GM21367 (cell line): ENCODE measurements around the gene ADAMTS2.

Experiments
- ATAC-seq: cut with Tn5 transposase; IDR thresholded peaks from one replicate; pipeline ENCODE4 v1.9.1; 2021; ENCODE audit not compliant: unreplicated experiment

Gene ADAMTS2

DNA sequence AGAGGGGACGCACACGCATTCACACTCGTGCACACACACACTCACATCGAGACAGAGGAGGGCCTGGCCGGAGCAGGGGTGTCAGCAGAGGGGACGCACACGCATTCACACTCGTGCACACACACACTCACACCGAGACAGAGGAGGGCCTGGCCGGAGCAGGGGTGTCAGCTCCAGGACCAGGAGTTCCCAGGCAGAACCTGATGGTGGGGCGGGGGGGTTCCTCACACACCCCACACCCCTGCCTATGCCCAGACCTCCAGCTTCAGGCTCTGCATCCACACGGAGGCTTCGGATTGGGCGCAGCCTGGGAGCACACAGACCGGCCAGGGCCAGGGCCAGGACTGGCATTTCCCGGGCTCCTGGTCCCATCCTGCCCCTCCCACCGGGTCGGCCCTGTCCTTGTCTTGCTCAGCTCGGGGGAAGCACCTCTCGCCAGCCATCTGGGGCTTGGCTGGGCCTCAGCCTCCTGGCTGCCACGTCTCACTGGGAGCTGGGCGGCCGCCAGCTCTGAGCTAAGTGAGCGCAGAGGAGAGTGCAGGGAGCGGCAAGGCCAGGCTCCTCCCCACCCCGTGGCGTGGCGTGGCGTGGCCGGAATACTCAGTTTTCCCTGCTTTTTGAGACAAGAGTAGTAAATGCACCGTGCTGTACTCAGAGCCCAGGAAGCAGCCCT is 31.3 kb downstream of the ADAMTS2 start:
- no peak for ATAC-seq

DNA sequence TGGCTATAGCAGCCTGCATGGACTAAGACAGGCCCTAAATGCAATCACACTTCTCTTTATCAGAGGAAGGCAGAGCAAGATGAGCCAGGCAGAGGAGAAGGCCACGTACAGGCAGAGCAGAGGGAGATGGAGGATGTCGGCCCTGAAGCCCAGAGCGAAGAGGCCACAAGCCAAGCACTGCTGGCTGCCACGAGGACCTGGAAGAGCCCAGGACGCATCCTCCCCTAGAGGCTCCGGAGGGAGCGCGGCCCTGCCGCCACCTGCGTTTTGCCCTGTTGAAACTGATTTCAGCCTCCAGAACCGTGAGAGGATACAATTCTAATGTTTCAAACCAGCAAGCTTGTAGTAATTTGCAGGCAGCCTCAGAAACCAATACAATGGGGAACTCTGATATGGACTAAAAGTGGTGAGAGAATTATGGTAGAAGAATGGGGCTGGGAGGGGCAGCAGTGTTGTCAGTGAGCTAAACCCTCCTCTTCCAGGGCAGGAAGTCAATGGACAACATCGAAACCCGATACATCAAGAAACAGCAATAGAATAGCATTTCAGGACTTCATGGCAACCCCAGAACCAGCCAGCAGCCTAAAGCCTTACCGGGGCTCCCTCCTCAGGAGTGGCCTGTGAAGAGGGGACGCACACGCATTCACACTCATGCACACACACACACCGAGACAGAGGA is 32.6 kb downstream of the ADAMTS2 start:
- ATAC-seq, result no peak

DNA sequence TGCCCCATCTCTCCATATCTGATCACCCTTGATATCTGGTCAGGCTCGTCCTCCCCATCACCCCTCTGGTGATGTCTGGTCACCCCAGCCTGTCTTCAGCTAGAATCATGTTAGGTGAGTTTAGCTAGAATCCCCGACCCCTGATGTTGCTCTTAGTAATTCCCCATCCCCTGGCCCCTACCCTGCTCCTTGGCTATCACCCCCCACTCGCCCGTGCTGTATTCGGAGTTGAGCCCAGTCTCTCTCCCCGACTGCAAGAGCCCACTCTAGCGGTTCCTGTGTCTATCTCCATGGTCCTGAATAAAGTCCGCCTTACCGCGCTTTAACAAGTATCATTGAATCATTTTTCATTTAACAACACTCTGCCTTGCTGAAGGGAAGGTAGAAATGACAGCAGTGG is 33.7 kb downstream of the ADAMTS2 start:
- no peak for ATAC-seq

DNA sequence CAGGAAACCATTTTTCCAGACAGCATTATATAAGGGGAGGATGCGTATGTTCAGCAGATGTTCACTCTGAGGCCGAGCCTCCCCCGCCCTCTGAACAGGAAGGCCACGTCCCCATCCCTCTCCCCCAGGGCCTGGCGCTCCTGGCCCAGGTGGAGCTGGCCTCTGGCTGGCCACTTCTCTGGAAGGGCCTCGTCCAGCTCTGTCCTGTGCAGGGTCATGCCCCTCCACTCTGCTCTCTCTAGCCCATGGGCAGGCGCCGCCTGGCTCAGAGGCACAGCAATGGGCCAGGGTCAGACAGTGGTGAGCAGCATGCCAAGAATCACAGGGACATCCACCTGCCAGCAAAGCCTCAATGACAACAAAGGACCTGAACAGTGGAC is 34.2 kb downstream of the ADAMTS2 start:
- no peak for ATAC-seq

DNA sequence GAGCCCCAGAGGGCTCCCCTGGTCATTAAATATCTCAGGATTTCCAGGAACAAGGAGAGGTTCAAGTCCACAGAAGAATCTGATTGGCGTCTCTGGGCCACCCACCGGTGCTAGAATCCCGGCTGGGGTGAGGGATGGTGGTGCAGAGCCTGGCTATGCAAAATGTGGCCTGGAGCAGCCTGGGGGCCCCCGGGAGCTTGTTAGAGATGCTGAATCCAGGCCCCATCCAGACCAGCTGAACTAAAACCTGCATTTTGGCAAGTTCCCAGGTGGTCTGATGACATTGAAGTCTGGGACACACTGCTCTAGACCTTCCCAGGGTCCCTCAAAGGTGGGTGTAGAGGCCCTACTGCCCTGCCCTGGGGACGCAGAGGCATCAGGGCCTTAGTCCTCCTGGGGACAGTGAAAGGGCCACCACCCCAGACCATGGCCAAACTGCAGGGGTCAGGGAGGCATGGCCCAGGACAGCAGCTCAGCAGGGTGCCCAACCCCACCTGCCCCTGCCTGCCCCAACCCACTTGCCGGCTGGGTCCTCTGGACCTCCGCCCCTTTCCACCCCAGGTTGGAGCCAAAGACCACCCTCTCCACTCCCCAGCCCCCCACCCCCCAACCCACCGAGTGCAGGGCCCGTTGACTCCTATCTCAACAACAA is 34.7 kb downstream of the ADAMTS2 start:
- no peak for ATAC-seq

DNA sequence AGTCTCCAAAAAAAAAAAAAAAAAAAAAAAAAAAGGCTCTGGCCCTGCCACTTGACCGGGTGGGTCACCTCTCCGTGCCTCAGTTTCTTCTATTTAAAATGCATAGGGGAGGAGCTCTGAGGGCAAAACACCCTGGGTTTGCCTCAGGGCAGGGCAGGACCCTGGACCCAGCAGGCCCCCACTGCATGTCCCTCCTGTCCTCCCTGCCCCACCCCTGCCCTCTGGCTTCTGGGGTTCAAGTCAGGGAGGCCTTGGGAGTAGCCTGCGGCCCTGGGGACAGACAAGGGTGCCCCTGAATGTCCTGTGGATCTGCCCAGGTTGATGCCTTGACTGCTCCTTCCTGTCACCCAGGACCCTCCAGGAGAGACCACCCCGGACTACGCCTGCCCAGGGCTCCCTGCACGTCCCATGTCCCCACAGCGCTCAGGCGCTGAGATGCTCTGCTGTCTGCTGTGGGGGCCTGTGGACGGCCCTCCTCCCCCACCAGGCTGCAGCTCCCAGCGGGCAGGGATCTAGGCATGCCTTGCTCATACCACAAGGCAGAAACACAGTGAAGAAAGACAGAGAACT is 35.4 kb downstream of the ADAMTS2 start:
- no peak for ATAC-seq

DNA sequence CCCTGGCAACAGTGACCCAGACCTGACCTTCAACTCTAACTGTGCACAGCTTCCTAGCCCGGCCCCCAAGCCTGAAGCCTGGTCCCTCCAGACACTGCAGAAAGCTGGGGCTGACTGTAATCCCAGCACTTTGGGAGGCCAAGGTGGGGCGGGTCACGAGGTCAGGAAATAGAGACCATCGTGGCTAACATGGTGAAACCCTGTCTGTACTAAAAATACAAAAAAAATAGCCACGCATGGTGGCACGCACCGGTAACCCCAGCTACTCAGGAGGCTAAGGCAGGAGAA is 35.9 kb downstream of the ADAMTS2 start:
- no peak for ATAC-seq

DNA sequence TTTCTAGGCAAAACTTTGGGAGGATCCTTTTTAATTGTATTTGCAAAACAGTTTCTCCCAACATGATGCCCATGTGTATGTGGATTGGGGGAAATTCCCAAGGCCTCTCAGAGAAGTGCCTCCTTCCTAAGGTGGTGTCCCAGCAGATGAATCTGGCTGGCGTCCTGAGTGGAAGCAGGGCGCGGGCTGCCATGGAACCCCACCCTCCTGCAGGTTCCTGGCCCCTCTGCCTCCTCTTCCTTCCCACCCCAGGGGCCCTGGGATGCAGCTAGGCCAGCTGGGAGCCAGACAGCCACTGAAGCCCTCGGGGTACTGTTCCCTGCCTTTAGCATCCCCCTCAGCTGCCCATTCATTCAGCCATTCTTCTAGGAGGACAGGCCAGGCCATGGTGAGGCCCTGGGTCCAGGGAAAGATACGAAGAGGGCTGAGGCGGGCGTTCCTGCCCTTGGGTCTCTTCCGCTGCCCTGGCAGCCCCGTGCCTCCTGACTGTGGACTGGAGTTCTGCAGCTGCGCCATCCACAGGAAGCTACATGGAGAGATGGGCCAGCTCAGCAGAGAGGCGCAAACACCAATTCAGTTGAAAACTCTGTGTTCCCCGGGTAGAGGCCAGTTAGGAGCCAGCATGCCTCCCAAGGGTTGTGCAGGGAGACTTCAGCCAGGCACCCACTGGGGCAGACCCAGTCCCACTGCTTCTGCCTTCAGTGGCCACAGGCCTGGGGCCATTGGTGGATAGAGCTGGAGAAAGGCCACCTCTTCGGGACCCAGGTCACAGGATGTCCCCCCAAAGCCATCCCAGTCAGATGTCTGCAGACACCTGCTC is 36.5 kb downstream of the ADAMTS2 start:
- no peak for ATAC-seq

DNA sequence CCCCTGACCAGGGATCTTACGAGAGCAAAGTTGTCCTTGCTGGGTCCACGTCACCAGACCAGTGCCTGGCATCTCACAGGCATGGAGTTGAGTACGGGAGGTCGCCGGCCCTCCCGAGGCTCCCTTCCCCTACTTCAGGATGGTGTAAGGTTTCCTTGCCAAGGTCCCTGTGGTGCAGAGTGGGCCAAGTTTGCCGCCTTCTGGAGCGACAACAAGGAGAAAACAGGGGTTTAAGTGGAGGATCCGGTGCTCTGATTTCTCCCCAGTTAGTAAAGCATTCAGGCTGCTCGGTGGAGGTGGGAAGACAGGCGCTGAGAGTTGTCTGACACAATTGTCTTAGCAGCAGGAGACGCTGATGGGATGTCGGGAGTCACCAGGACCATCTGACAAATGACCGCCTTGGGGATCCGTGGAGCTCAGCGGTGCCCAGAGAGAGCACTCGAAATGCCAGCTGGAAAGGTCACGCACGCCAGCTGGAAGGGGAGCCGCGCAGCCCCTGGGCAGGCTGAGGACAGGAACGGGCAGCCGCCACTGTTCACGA is 37.3 kb downstream of the ADAMTS2 start:
- ATAC-seq, result no peak

DNA sequence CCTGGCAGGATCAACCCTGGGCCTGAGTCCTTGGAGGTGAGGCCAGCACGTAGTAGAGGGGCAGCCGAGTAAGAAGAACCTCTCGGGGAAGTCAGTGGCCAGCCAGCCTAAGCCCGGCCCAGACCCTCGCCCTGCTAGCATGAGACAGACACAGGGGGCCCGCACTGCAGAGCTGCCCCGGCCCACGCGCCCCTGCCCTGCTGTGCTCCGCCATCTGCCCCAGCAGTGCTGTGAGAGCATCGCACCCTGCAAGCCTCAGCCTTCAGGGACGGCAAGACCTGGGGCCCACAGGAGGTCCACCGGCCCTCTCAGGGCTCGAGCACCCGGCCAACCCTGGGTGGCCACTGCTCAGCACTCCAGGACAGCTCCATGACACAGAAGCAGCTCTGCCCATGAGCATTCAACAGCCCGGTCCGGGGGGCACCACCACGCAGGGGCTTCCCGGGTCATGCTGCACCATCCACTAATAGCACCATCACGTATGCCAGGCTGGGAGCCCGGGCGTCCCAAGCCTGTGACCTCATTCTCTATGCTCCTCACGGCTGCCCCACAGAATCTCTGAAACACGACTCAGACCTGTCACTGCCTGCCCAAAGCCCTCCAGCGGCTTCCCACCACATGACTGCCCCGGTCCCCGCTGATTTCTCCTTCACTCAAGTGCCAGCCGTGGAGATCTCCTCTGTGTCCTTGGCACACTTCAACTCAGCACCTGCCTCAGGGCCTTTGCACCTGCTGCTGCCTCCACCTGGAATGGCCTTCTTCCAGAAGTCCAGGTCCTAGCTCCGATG is 38.1 kb downstream of the ADAMTS2 start:
- ATAC-seq, result no peak

DNA sequence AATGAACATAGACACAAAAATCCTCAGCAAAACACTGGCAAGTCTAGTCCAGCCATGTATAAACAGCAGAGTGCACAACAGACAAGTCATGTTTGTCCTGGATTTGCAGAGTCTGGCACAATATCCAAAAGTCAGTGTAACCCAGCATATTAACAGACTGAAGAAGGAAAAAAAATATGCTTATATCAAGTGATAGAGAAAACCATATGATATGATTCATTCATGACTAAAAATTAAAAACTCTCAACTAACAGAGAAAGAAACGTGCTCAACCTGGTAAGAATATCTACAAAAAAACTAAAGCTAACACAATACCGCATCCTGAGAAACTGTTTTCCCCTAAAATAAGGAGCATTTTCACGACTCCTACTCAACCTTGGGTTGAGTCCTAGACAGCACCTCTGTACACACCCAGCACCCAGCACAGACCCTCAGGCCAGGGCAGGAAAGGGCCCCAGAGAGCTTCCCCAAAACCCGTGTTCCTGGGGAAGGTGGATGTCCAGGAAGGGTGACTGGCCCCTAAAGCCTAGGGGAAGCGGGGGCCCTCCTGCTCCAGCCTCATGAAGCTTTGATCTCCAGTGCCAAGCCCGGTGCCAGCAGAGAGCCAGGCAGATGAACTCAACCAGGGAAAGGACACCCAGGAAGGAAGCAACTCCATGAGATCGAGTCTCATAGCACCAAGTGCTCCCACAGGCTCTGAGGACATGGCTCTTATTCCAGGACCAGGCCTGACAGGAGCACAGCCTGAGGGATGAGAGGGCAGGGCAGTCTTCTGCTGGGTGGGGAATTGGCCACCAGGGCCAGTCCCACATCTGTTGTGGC is 38.9 kb downstream of the ADAMTS2 start:
- ATAC-seq, result no peak

DNA sequence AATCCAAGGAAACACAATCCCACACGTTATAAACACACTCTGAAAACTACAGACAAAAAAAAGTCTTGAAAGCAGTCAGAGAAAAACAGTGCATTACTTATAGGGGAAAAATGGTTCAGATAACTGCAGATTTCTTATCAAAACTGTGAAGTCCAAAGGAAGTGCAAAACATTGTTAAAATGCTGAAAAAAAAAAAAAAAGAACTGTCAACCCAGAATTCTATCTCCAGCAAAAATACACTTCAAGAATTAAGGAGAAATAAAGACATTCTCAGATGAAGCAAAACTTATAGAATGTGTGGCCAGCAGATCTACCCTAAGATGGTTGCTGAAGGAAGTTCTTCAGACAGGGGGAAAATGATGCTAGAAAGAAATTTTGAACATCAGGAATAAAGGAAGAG is 40.4 kb downstream of the ADAMTS2 start:
- ATAC-seq, result no peak

DNA sequence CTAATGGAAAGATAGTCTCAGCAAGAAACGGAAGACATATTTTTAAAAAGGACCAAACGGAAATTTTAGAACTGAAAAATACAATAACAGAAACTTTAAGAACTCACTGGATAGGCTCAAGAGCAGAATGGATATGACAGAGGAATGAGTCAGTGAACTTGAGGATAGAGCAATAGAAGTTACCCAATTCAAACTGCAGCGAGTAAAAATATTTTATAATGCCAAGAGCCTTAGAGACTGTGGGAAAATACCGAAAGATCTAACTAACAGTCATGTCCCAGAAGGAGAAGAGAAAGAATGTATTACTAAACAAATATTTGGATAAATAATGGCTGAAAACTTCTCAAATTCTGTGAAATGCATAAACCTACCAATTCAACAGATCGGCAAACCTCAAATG is 40.8 kb downstream of the ADAMTS2 start:
- no peak for ATAC-seq

DNA sequence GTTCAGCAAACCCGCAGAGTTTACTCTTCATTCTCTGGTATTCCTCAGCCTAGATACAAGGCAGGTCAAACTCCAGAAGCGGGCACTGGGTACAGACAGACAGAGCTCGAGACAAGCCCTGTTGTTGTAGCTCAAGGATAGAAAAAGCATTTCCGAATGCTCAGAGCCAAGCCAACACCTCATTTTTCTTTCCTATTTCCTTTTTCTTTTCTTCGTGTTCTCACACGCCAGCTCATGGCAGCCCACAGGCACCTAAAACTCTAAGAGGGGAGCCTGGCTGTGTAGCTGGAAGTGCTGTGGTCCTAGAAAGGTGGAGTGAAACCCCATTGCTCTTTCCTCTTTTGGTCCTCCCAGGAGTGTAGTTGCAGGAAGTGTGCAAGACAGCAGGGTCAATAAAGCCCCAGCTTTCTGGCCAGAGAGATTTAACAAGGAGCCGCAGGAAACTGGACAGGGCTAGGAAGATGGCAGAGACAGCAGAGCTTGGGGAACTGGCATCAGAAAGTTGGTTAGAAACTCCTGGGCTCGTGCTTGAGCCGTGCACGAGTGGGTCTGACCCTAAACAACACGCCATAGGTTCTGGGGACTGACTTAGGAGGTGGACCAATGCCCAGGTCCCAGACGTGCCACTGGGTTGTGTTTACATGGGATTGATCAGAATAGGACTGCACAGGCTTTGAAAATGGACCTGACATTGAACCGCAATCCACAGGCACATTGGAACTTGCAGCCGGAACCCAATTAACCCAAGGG is 41.6 kb downstream of the ADAMTS2 start:
- ATAC-seq, result no peak

DNA sequence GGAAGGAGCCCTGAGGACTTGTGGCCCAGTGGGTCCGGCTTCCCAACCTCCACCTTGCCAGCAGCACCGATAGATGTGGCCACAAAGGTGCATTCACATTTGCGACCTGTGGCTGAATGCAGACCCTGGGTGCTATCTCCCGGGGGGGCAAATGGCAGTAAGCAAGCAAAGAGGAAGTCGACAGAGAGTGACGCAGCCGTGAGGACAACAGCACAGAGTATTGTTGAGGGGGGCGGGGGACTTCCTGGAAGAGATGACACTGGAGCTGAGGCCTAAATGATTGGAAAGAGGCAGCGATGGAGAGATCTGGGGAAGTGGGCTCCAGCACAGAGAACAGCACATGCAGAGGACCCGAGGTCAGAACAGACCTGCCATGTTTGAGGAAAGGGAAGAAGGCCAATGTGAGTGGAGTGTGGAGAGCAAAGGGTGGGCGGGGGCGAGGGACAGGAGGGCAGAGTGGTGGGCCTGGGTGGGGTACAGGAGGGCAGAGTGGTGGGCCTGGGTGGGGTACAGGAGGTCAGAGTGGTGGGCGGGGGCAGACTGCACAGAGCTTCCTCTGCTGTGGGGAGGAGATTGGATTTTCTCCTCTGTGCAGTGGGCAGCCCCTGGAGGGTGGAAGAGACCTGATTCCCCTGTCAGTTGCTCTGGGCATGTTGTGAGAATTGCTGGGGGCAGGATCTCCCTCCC is 42.6 kb downstream of the ADAMTS2 start:
- ATAC-seq, result no peak

DNA sequence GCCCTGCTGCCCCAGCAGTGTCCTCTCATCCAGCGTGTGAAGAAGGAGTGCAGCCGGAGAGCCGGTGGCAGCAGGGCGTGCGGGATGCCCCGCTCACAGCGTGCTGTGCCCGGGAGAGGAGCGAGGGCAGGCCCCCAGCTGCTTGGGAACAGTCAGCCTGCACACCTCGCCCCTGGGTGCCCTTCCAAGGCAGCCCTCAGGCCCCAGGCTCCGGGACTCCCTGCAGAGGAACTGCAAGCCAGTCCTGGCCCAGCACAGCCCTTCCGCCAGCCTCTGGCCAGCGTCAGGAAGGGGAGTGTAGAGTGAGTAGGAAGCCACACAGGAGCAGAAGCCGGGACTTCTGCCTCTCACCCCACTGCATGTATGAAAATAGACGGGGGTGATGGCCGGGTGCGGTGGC is 43.5 kb downstream of the ADAMTS2 start:
- no peak for ATAC-seq

DNA sequence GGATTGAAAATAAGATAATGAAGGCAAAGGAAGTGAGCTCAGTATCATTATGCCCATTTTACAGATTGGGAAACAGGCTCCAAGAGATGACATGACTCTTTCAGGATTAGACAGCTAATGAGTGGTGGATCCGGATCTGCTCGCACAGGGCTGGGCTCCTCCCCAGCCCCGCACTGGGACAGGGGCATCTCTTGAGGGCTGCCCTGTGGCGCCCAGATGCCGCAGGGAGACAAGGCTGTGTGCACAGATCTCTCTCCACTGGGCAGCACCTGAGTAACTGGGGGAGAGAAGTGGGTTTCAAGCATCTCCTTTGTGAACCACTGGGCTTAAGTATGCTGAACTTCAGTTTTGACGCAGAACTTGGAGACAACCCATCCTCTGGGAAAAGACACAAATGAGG is 43.9 kb downstream of the ADAMTS2 start:
- no peak for ATAC-seq

DNA sequence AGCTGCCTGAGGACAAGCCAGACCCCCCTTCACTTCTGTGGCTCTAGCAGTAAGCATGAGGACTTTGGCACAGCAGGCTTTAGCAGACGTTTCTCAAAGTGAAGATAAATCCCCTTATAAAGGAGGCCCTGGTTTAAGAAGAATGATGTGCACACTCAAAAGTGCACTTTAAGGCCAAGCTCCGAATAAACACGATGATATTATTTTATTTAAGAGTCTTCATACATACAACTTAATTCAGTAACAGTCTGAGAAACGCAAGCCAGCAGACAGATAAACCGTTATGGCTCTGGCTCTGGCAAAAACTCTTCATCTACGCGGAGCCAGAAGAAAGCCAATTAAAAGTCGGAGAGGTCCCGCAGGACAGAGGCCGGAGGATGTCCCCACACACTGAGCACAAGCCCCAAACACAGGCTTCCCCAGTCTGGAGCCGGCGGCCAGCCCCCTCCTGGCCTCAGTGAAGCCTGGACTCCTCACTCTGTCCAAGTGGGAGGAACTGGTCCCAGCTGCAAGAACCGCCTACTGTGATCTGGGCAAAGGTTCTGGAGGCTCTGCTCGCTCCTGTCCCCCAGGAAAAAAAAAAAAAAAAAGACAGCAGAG is 44.6 kb downstream of the ADAMTS2 start:
- no peak for ATAC-seq
